Uterus (tissue), 4 donors: ENCODE results near the gene CCDC74B. TPM values are rescaled to one million over a fixed set of nuclear protein-coding genes. Genes with fewer than 3 reads are reported as not detected.
"Not testable (repeated sequence)": the region's sequence is repeated elsewhere in the genome, so short reads cannot be mapped to it uniquely, and the experiment has no call there.

Experiments
- DNase-seq, 2 donors: peaks; one replicate each; pipeline ENCODE4 v3.0.0-alpha.2; 2019 to 2020
- H3K27ac ChIP-seq, 2 donors: fragments of 200-600 bp; sonication (generic); 1 replicate in 1 of 2; 2 replicates in 1 of 2; pipeline ENCODE4 v1.5.1; 2016 to 2018
- H3K27me3 ChIP-seq, 2 donors: fragments of 200-600 bp; sonication (generic); one replicate each; pipeline ENCODE4 v1.5.1; 2018 to 2019; ENCODE audit warnings: control low read depth in 1 of 2
- H3K36me3 ChIP-seq, 2 donors: fragments of 200-600 bp; sonication (generic); one replicate each; pipeline ENCODE4 v1.5.1; 2019; ENCODE audit warnings: control low read depth in 1 of 2
- H3K4me1 ChIP-seq, 2 donors: fragments of 200-600 bp; sonication (generic); one replicate each; pipeline ENCODE4 v1.5.1; 2018 to 2019; ENCODE audit warnings: control low read depth in 1 of 2
- H3K4me3 ChIP-seq, 2 donors: fragments of 200-600 bp; sonication (generic); 1 replicate in 1 of 2; 2 replicates in 1 of 2; pipeline ENCODE4 v1.5.1; 2018 to 2019; ENCODE audit warnings: mild to moderate bottlenecking in 1 of 2
- H3K9me3 ChIP-seq, 2 donors: fragments of 200-600 bp; sonication (generic); one replicate each; pipeline ENCODE4 v1.5.1; 2019; ENCODE audit warnings: control low read depth in 1 of 2
- CTCF ChIP-seq, 4 experiments: fragments of 200-600 bp in 2 of 4; fragments of 450-650 bp in 2 of 4; sonication (generic) in 2 of 4; IDR thresholded peaks; one replicate each; pipeline ENCODE4 v1.5.1; 2016 to 2019; ENCODE audit warnings: antibody characterized with exemption in 4 of 4, mild to moderate bottlenecking in 2 of 4, moderate library complexity in 1 of 4
- POLR2A ChIP-seq, 2 donors: fragments of 450-650 bp; IDR thresholded peaks; one replicate each; pipeline ENCODE4 v1.6.1; 2016; ENCODE audit warnings: antibody characterized with exemption in 2 of 2, mild to moderate bottlenecking in 1 of 2, moderate library complexity in 1 of 2
- intact Hi-C: fragments of 100-400 bp; cut with DNase I; formaldehyde crosslinking; loops from one replicate; pipeline ENCODE4 v1.15.1; 2023; ENCODE audit warnings: low total_unique reads
- total RNA-seq, 4 donors: library from RNA; depleted of rRNA in 3 of 4; stranded (reverse); fragments of >200 nt in 3 of 4; gene quantifications; one replicate each; pipeline versions ENCODE4 v1.1.0 to v1.2.4, GENCODE V29; 2014 to 2023
- donor health status: DM: yes; HTN: yes; CAD: no.

CCDC74B gene
- total RNA-seq, 4 donors from 2014 or later = 4.6 to 34.7 (median 9.8) TPM

- Histone ChIP-seq H3K4me3 (no peak overlapping the region), H3K9me3 (no peaks in the 10 kb centered on the region), H3K36me3 (no peaks in the 10 kb centered on the region), H3K4me1 (no peaks in the 10 kb centered on the region), H3K27me3 (no peaks in the 10 kb centered on the region), H3K27ac (no peak overlapping the region)
- intact Hi-C loops = no loop called here
- no peak for DNase-seq
- TF ChIP-seq CTCF (IDR thresholded peaks at IDR 0.05) (no peak), POLR2A (IDR thresholded peaks at IDR 0.05) (no peak)
Measured at GRCh38 chr2:130165293-130166016, 20.5 kb upstream of the CCDC74B start.

- no peak overlapping the region for H3K27ac ChIP-seq
- intact Hi-C loops = no loop called here
- DNase-seq = no peak
- no peaks in the 10 kb centered on the region for H3K4me1 ChIP-seq
- no peaks in the 10 kb centered on the region for H3K27me3 ChIP-seq
- H3K4me3 ChIP-seq = no peak overlapping the region
- no peaks in the 10 kb centered on the region for H3K36me3 ChIP-seq
- no peaks in the 10 kb centered on the region for H3K9me3 ChIP-seq
- no peak for TF ChIP-seq CTCF (IDR thresholded peaks at IDR 0.05)
- no peak for TF ChIP-seq POLR2A (IDR thresholded peaks at IDR 0.05)
Measured at GRCh38 chr2:130162968-130163367, 18.1 kb upstream of the CCDC74B start.

GRCh38 chr2:130162486-130162885 lies 17.6 kb upstream of the CCDC74B start:
- H3K4me1 ChIP-seq, H3K36me3 ChIP-seq, intact Hi-C loops, H3K4me3 ChIP-seq, H3K9me3 ChIP-seq, DNase-seq, H3K27ac ChIP-seq, H3K27me3 ChIP-seq: not testable (repeated sequence)

- H3K36me3 ChIP-seq, intact Hi-C loops, H3K27ac ChIP-seq, H3K4me3 ChIP-seq, H3K27me3 ChIP-seq, H3K9me3 ChIP-seq, DNase-seq, H3K4me1 ChIP-seq: not testable (repeated sequence)
Measured at GRCh38 chr2:130160838-130161705, 16.2 kb upstream of the CCDC74B start.

GRCh38 chr2:130160131-130160530 lies 15.2 kb upstream of the CCDC74B start:
- no peak for DNase-seq
- no peak overlapping the region for H3K4me3 ChIP-seq
- intact Hi-C loops = no loop called here
- H3K27ac ChIP-seq = no peak overlapping the region
- no peaks in the 10 kb centered on the region for H3K9me3 ChIP-seq
- TF ChIP-seq POLR2A (IDR thresholded peaks at IDR 0.05) (no peak), CTCF (IDR thresholded peaks at IDR 0.05) (no peak)
- H3K4me1 ChIP-seq = no peaks in the 10 kb centered on the region
- H3K27me3 ChIP-seq = no peaks in the 10 kb centered on the region
- no peaks in the 10 kb centered on the region for H3K36me3 ChIP-seq

GRCh38 chr2:130159376-130159775 lies 14.5 kb upstream of the CCDC74B start:
- not testable (repeated sequence) for H3K4me1 ChIP-seq, H3K36me3 ChIP-seq

More at GRCh38 chr2:130159376-130159775, 14.5 kb upstream of the CCDC74B start:
- intact Hi-C loops, H3K4me3 ChIP-seq, H3K27me3 ChIP-seq, DNase-seq, H3K9me3 ChIP-seq, H3K27ac ChIP-seq: not testable (repeated sequence)
